OCI-LY3 (cell line): Measurements from ENCODE around the gene PLEK.

Experiments
- H2AFZ ChIP-seq: fragments of 200-600, 300-600 bp; shearing (Covaris generic); 2 replicates; pipeline ENCODE4 v1.6.0; 2014; ENCODE audit warnings: antibody characterized with exemption, low read depth, low read length
- H3K27ac ChIP-seq: fragments of 200-600, 300-600 bp; sonication (generic); 2 replicates; pipeline ENCODE4 v1.5.1; 2014; ENCODE audit warnings: mild to moderate bottlenecking, low read length, moderate library complexity, mixed read lengths
- H3K27me3 ChIP-seq: fragments of 200-600, 300-600 bp; sonication (generic); 2 replicates; pipeline ENCODE4 v1.6.1; 2014; ENCODE audit warnings: low read depth, low read length, mixed read lengths
- H3K36me3 ChIP-seq: fragments of 200-600, 300-600 bp; sonication (generic); replicated peaks from 2 replicates; pipeline ENCODE3; 2014; ENCODE audit warnings: low read depth, low read length, mixed read lengths
- H3K4me1 ChIP-seq: fragments of 300-600, 200-600 bp; sonication (generic); 2 replicates; pipeline ENCODE4 v1.6.1; 2014; ENCODE audit warnings: low read length, mixed read lengths
- H3K4me2 ChIP-seq: fragments of 200-600, 300-600 bp; sonication (generic); 2 replicates; pipeline ENCODE4 v1.6.1; 2014; ENCODE audit warnings: low read length, mixed read lengths
- H3K4me3 ChIP-seq: fragments of 300-600, 200-600 bp; sonication (generic); 2 replicates; pipeline ENCODE4 v1.5.1; 2014; ENCODE audit warnings: antibody characterized with exemption, mild to moderate bottlenecking, low read length, moderate library complexity
- H3K79me2 ChIP-seq: fragments of 300-600, 200-600 bp; shearing (Covaris generic); 2 replicates; pipeline ENCODE4 v1.6.1; 2014; ENCODE audit warnings: mild to moderate bottlenecking, low read length, mixed read lengths
- H3K9ac ChIP-seq: fragments of 300-600, 200-600 bp; shearing (Covaris generic); 2 replicates; pipeline ENCODE4 v1.6.0; 2014; ENCODE audit warnings: mild to moderate bottlenecking, low read length, moderate library complexity
- H3K9me3 ChIP-seq: fragments of 200-600, 300-600 bp; shearing (Covaris generic); 2 replicates; pipeline ENCODE4 v1.6.1; 2014; ENCODE audit warnings: low read length, mixed read lengths; ENCODE audit not compliant: insufficient read depth
- H4K20me1 ChIP-seq: fragments of 200-600, 300-600 bp; sonication (generic); 2 replicates; pipeline ENCODE4 v1.6.1; 2016; ENCODE audit warnings: low read length, mixed read lengths; ENCODE audit not compliant: insufficient read depth
- EZH2phosphoT487 ChIP-seq: fragments of 200-600 bp; shearing (Covaris generic); IDR thresholded peaks from 2 replicates; pipeline ENCODE4 v1.6.1; 2018; ENCODE audit warnings: antibody characterized with exemption, mixed run types, low read depth
- TF ChIP-seq, protein P1 (sequence below): fragments of 200-600, 300-600 bp; sonication (generic); IDR thresholded peaks from 2 replicates; pipeline ENCODE4 v1.5.1; 2014; ENCODE audit warnings: antibody characterized with exemption, low read length, low read depth

PLEK gene

DNA sequence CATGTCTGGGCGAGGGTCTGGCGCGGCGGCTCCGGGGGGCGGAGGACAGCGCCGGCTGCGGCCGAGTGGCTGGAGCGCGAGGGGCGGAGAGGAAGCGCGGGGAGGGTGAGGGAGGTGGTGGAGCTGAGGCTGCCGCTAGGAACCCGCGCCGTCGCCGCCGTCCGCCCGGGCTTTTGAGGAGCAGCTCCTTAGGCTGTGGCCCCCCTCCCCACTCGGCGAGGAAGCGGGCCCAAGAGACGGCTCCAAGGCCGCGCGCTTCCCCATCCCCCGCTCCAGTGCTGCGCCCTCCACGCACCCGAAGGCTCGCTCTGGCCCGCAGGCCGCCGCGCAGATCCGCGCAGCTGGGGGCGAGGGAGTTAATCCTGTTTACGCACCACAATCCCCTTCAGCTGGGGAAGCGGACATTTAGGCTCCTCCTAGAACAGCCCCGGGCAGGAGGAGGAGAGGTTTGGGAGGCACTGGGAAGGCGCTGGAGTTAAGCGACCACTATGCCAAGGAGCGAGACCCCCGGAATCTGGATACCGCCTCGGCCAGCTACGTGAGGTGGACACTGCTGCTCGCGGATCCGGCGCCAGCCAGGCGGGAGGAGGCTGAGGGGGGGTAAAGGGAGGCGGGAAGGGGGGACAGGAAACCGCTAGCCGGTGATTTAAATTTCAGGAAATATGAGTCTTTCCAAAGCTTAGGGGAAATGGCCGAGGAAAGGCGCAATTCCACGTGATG lies 45.5 kb upstream of the PLEK start, which contains the start of gene CNRIP1:
TSS of gene CNRIP1 (minus strand) at position 552 of the 720 bp plus-strand sequence. CDS start at position 3, 549 bp downstream.
- Histone ChIP-seq H3K9me3 (no peaks in the 10 kb centered on the region), H2AFZ (no peak within 1 kb of the TSS), H3K27me3 (no peaks in the 10 kb centered on the region), H3K9ac (no peak within 1 kb of the TSS), H3K36me3 (no peaks in the 10 kb centered on the region), H3K79me2 (no peaks in the 10 kb centered on the region), H3K27ac (no peak within 1 kb of the TSS), H3K4me1 (peaks cover 9% of the 10 kb centered on the region; the same call in 1 of the 2 replicates), H4K20me1 (no peaks in the 10 kb centered on the region), H3K4me3 (peak within 1 kb of the TSS; percentile 57), H3K4me2 (peak within 1 kb of the TSS; percentile 49)
- TF ChIP-seq, protein P1, sequence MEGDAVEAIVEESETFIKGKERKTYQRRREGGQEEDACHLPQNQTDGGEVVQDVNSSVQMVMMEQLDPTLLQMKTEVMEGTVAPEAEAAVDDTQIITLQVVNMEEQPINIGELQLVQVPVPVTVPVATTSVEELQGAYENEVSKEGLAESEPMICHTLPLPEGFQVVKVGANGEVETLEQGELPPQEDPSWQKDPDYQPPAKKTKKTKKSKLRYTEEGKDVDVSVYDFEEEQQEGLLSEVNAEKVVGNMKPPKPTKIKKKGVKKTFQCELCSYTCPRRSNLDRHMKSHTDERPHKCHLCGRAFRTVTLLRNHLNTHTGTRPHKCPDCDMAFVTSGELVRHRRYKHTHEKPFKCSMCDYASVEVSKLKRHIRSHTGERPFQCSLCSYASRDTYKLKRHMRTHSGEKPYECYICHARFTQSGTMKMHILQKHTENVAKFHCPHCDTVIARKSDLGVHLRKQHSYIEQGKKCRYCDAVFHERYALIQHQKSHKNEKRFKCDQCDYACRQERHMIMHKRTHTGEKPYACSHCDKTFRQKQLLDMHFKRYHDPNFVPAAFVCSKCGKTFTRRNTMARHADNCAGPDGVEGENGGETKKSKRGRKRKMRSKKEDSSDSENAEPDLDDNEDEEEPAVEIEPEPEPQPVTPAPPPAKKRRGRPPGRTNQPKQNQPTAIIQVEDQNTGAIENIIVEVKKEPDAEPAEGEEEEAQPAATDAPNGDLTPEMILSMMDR = no peak
- TF ChIP-seq EZH2phosphoT487 = no peak

- Histone ChIP-seq H3K9me3 (no peaks in the 10 kb centered on the region), H4K20me1 (no peaks in the 10 kb centered on the region), H2AFZ (no peak overlapping the region), H3K4me3 (peak overlapping the region; percentile 57), H3K9ac (no peak overlapping the region), H3K4me2 (peak overlapping the region; percentile 49), H3K79me2 (no peaks in the 10 kb centered on the region), H3K36me3 (no peaks in the 10 kb centered on the region), H3K27me3 (no peaks in the 10 kb centered on the region), H3K4me1 (peaks cover 9% of the 10 kb centered on the region; the same call in 1 of the 2 replicates), H3K27ac (no peak overlapping the region)
- no peak for TF ChIP-seq EZH2phosphoT487
- TF ChIP-seq, protein P1 = no peak
Measured at GRCh38 chr2:68320118-68320641, 44.9 kb upstream of the PLEK start.

- TF ChIP-seq, protein P1 = no peak
- no peak for TF ChIP-seq EZH2phosphoT487
- H3K9me3 ChIP-seq = no peaks in the 10 kb centered on the region
- no peak overlapping the region for H3K4me3 ChIP-seq
- no peaks in the 10 kb centered on the region for H3K79me2 ChIP-seq
- no peaks in the 10 kb centered on the region for H3K27me3 ChIP-seq
- H3K36me3 ChIP-seq = no peaks in the 10 kb centered on the region
- H2AFZ ChIP-seq = no peak overlapping the region
- H3K4me1 ChIP-seq = peaks cover 9% of the 10 kb centered on the region; the same call in 1 of the 2 replicates
- no peak overlapping the region for H3K4me2 ChIP-seq
- no peak overlapping the region for H3K9ac ChIP-seq
- H3K27ac ChIP-seq = no peak overlapping the region
- no peaks in the 10 kb centered on the region for H4K20me1 ChIP-seq
Measured at GRCh38 chr2:68325056-68325455, 40.0 kb upstream of the PLEK start.

GRCh38 chr2:68328901-68329300 lies 36.2 kb upstream of the PLEK start:
- H3K4me3 ChIP-seq = no peak overlapping the region
- no peak for TF ChIP-seq EZH2phosphoT487
- TF ChIP-seq, protein P1 = no peak
- 0 out of 2 replicates have a peak, but pooled peaks cover 4% of the 10 kb centered on the region for H3K4me1 ChIP-seq
- H3K4me2 ChIP-seq = no peak overlapping the region
- H2AFZ ChIP-seq = no peak overlapping the region
- H3K9ac ChIP-seq = no peak overlapping the region
- no peaks in the 10 kb centered on the region for H3K9me3 ChIP-seq
- H4K20me1 ChIP-seq = no peaks in the 10 kb centered on the region
- H3K79me2 ChIP-seq = no peaks in the 10 kb centered on the region
- H3K36me3 ChIP-seq = no peaks in the 10 kb centered on the region
- H3K27ac ChIP-seq = no peak overlapping the region
- H3K27me3 ChIP-seq = no peaks in the 10 kb centered on the region
